ENCODE data around the gene ADAM22.

The ADAM22 gene

GRCh38 chr7:88167223-88167622 lies 233.2 kb downstream of the ADAM22 start:
- no peak for DNase-seq (ENCODE audit: low read depth)

GRCh38 chr7:88167721-88168120 lies 233.7 kb downstream of the ADAM22 start:
- no peak for DNase-seq (ENCODE audit: low read depth)

GRCh38 chr7:88169717-88170320 lies 235.8 kb downstream of the ADAM22 start:
- peak; percentile 10 for DNase-seq (ENCODE audit: low read depth)

GRCh38 chr7:88172842-88173241 lies 238.8 kb downstream of the ADAM22 start:
- no peak for DNase-seq (ENCODE audit: low read depth)

- no peak for DNase-seq (ENCODE audit: low read depth)
Measured at GRCh38 chr7:88176190-88176589, 242.1 kb downstream of the ADAM22 start.

- DNase-seq (ENCODE audit: low read depth): no peak
Measured at GRCh38 chr7:88183051-88183450, 249.0 kb downstream of the ADAM22 start.

- DNase-seq (ENCODE audit: low read depth): peak; percentile 59
Measured at GRCh38 chr7:88184848-88185304, 250.8 kb downstream of the ADAM22 start.

- no peak for DNase-seq (ENCODE audit: low read depth)
Measured at GRCh38 chr7:88185650-88186049, 251.6 kb downstream of the ADAM22 start.

GRCh38 chr7:88191911-88192310 lies 257.9 kb downstream of the ADAM22 start:
- DNase-seq (ENCODE audit: low read depth): no peak

- DNase-seq (ENCODE audit: low read depth): no peak
Measured at GRCh38 chr7:88200261-88200660, 266.2 kb downstream of the ADAM22 start.

GRCh38 chr7:88200789-88201188 lies 266.7 kb downstream of the ADAM22 start:
- DNase-seq (ENCODE audit: low read depth): no peak

GRCh38 chr7:88201305-88201704 lies 267.3 kb downstream of the ADAM22 start:
- DNase-seq (ENCODE audit: low read depth): no peak

GRCh38 chr7:88202278-88202677 lies 268.2 kb downstream of the ADAM22 start:
- DNase-seq (ENCODE audit: low read depth): no peak

- DNase-seq (ENCODE audit: low read depth): no peak
Measured at GRCh38 chr7:88202799-88203198, 268.7 kb downstream of the ADAM22 start.

- DNase-seq (ENCODE audit: low read depth): no peak
Measured at GRCh38 chr7:88203401-88203800, 269.4 kb downstream of the ADAM22 start.

GRCh38 chr7:88204525-88205110 lies 270.6 kb downstream of the ADAM22 start:
- DNase-seq (ENCODE audit: low read depth): no peak

- DNase-seq (ENCODE audit: low read depth): no peak
Measured at GRCh38 chr7:88205179-88205578, 271.1 kb downstream of the ADAM22 start.

GRCh38 chr7:88206254-88206653 lies 272.2 kb downstream of the ADAM22 start:
- no peak for DNase-seq (ENCODE audit: low read depth)

GRCh38 chr7:88208521-88208920 lies 274.5 kb downstream of the ADAM22 start:
- no peak for DNase-seq (ENCODE audit: low read depth)

GRCh38 chr7:88212918-88213317 lies 278.9 kb downstream of the ADAM22 start:
- DNase-seq (ENCODE audit: low read depth): no peak

GRCh38 chr7:88214456-88214855 lies 280.4 kb downstream of the ADAM22 start:
- no peak for DNase-seq (ENCODE audit: low read depth)

- DNase-seq (ENCODE audit: low read depth): no peak
Measured at GRCh38 chr7:88215295-88215694, 281.2 kb downstream of the ADAM22 start.

GRCh38 chr7:88216276-88216675 lies 282.2 kb downstream of the ADAM22 start:
- DNase-seq (ENCODE audit: low read depth): no peak

All from EH (cell line).